Measurements from ENCODE around the gene NMRK2.

The NMRK2 gene

DNA sequence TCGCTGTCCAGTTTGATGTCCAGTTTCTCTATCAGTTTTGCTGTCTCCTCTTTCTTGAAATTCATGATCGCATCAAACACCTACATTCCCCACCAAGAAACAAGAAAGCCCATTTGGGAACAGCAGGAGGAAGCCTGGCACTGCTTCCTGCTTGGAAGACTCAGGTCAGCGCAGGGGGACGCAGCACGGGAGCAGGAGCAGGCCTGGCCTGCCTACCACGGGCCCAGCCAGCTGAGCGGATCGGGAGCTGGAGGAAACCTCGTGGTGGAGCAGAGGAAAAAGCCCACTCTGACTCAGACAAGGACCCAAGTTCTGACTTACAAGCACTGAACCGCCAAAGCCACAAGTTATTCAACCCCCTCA is 48.5 kb downstream of the NMRK2 start:
- H3K4me3 ChIP-seq (ENCODE audit: low read depth, low read length) = no peak overlapping the region
- TF ChIP-seq, protein P1, sequence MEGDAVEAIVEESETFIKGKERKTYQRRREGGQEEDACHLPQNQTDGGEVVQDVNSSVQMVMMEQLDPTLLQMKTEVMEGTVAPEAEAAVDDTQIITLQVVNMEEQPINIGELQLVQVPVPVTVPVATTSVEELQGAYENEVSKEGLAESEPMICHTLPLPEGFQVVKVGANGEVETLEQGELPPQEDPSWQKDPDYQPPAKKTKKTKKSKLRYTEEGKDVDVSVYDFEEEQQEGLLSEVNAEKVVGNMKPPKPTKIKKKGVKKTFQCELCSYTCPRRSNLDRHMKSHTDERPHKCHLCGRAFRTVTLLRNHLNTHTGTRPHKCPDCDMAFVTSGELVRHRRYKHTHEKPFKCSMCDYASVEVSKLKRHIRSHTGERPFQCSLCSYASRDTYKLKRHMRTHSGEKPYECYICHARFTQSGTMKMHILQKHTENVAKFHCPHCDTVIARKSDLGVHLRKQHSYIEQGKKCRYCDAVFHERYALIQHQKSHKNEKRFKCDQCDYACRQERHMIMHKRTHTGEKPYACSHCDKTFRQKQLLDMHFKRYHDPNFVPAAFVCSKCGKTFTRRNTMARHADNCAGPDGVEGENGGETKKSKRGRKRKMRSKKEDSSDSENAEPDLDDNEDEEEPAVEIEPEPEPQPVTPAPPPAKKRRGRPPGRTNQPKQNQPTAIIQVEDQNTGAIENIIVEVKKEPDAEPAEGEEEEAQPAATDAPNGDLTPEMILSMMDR (IDR thresholded peaks at IDR 0.05; ENCODE audit: borderline replicate concordance, insufficient read depth, low read depth, low read length) = no peak

DNA sequence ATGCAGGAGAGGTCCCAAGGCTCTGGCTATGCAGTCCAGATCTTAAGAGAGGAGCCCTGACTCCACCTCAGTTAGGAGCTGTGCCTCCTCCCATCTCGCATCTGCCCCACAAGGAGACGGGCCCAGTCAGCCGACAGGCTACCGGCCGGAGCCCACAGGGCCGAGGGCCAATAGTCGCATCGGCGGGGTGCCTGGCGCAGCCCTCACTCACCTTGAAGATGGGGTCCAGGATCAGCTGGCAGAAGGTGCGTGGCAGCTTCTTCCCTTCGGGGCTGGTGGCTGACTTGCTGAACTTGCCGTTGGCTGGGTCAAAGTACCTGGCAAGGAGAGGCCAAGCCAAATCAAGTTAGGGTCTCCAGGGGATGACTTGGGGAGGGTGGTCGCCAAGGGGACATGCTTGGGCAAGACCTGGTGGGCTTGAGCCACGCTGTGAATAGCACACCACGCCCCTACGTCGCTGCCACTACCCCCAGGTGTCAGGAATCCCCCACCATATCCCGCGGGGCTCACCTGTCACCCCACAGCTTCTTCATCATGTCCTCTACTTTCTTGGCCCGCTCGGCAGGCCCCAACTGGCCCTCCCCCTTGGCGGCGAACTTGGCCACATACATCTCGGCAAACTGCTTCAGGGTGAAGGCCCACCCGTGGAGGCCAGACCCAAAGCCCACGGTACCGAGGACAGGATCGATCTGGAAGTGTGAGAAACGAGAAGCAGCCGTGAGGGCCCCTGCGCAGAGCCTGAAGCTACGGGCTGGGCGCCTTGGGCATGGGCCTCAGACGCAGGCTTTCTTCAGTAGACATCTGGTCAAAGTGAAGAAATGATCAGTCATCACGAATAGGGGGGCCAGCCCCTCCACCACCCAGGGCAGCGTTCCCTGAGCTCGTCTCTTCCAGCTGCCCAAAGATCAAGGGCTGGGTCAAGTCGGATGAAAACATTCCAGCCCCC is 49.1 kb downstream of the NMRK2 start:
- TF ChIP-seq, protein P1 (IDR thresholded peaks at IDR 0.05; ENCODE audit: borderline replicate concordance, insufficient read depth, low read depth, low read length) = no peak
- H3K4me3 ChIP-seq (ENCODE audit: low read depth, low read length) = no peak overlapping the region

DNA sequence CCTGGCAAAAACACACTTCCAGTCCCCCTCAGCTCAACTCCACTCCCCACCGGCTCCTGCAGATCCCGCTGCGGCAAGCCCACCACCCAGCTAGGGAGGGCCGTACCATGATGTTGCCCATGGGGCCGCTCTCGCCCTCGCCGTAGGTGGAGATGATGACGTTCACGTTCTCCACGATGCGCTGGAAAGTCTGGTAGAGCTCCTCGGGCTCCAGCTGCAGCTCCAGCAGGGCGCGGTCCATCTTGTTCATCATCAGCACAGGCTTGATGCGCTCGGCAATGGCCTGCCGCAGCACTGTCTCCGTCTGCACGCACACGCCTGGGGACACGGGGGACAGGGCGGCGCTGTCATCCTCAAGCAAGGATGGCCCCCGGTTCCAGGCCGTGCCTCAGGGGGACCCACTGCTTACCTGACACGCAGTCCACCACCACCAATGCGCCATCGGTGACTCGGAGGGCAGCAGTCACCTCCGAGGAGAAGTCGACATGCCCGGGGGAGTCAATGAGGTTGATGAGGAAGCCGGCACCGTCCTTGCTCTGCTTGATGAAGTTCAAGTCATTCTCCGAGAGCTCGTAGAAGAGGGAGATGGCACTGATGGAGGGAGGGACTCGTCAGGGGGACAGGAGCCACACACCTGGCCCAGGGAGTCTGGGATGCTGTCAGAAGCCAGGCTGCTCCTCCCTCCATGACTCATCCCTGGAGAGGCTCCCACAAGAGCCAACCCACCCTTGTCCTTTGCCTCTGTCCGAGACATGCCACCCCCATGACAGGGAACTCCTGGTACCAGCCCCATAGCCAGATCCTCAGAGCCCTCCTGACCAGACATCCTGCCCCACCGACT is 50.1 kb downstream of the NMRK2 start:
- H3K4me3 ChIP-seq (ENCODE audit: low read depth, low read length) = peak overlapping the region; percentile 97
- TF ChIP-seq, protein P1 (IDR thresholded peaks at IDR 0.05; ENCODE audit: borderline replicate concordance, insufficient read depth, low read depth, low read length) = no peak

DNA sequence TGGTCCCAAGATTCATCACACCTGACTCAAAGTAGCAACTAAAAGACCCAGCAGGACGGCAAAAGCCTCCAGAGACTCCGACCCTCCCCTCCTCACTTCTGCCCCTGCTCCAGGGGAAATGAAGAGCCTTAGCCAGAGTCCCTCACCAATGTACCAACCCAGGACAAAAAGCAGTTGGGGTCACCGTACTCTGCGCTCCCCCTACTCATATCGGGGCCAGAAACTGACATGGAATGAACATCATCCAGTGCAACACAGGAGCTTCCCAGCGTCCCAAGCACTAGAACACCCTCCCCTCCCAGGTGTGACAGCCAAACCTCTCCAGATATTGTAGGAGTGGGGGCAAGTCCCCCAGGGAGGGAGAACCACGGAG is 50.7 kb downstream of the NMRK2 start:
- TF ChIP-seq, protein P1 (IDR thresholded peaks at IDR 0.05; ENCODE audit: borderline replicate concordance, insufficient read depth, low read depth, low read length) = no peak
- H3K4me3 ChIP-seq (ENCODE audit: low read depth, low read length) = peak overlapping the region; percentile 97

DNA sequence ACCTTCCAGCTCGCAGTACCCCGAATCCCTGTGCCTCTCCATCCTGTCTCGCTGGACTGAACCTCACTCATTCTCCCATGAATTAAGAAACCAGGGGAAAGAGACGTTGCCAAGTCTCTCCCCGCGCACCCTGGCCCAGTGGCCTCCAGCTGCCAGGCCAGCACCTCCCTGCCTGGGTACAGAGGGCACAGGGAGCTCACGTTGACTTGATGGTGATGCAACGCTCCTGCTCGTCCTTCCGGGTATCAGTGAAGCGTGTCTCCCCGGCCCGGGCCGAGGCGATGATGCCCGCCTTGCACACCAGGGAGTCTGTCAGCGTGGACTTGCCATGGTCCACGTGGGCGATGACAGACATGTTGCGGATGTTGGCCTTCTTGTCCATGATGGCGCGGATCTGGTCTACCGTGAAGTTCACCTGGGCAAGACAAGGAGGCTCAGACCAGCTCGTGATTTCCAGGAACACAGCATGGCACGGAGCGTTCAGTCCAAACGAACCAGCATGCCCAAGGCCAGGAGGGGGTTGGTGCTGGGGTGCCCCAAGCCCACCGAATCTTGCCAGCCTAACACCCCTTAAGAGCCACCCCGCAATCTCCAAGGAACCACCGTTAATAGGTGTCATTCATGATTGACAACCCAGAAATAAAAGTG is 51.2 kb downstream of the NMRK2 start:
- TF ChIP-seq, protein P1 (IDR thresholded peaks at IDR 0.05; ENCODE audit: borderline replicate concordance, insufficient read depth, low read depth, low read length) = no peak
- H3K4me3 ChIP-seq (ENCODE audit: low read depth, low read length) = peak overlapping the region; percentile 97

DNA sequence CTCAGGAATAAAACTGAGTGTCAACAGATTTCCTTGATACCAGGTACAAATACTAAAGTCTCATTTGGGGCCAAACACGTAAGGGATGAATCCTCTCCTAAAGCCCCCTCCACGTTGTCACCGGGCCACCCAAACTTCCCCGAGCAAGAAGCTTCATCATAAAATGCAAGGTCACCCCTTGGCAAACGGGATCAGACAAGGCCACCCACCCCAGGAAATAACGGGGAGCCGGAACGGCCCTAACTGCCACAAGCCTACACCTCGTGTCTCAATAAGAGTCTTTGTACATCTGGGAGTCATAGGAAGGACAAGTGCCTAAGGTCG is 51.7 kb downstream of the NMRK2 start:
- peak overlapping the region; percentile 97 for H3K4me3 ChIP-seq (ENCODE audit: low read depth, low read length)
- TF ChIP-seq, protein P1 (IDR thresholded peaks at IDR 0.05; ENCODE audit: borderline replicate concordance, insufficient read depth, low read depth, low read length) = no peak

All from GM12875 (cell line).